D721Med (cell line): ENCODE measurements around the gene SPRR2A.

Experiments used
- DNase-seq: peaks from one replicate; pipeline ENCODE4 v3.0.0; 2011; ENCODE audit warnings: low spot score; ENCODE audit not compliant: insufficient read length
- FAIRE-seq: peaks from 2 replicates; lab custom pipeline; 2011; peaks lifted over from hg19 to GRCh38; lab: Jason Lieb, UNC
- TF ChIP-seq, protein P1 (sequence below): IDR thresholded peaks from 2 replicates; pipeline ENCODE4 v1.5.1; 2012; ENCODE audit warnings: mild to moderate bottlenecking, control low read depth; ENCODE audit not compliant: insufficient read depth; ENCODE audit errors: missing control alignments

The SPRR2A gene

DNA sequence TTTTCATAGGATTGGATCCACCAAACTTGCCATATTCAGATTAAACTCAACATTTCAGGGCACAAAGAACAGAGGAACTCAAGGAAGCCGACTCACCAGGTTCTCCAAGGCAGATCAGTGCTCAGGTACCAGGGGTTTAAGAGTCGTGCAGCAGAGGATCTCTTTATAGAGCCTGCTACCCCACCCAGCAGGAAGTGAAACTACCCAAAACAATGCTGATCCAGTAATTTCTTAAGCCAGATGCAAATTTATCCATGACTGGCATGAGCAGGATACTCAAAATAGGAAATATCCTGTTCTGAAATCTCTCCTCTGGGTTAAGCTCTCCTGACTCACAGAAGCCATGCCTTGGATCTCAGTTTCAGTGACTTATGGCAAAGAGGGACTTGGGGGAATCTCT lies at the start of gene SPRR2A:
Gene SPRR2A (minus strand): TSS at position 138 of the 400 bp plus-strand sequence. CDS start 777 bp downstream, outside the sequence.
- FAIRE-seq: no peak
- DNase-seq: no peak
- TF ChIP-seq, protein P1, sequence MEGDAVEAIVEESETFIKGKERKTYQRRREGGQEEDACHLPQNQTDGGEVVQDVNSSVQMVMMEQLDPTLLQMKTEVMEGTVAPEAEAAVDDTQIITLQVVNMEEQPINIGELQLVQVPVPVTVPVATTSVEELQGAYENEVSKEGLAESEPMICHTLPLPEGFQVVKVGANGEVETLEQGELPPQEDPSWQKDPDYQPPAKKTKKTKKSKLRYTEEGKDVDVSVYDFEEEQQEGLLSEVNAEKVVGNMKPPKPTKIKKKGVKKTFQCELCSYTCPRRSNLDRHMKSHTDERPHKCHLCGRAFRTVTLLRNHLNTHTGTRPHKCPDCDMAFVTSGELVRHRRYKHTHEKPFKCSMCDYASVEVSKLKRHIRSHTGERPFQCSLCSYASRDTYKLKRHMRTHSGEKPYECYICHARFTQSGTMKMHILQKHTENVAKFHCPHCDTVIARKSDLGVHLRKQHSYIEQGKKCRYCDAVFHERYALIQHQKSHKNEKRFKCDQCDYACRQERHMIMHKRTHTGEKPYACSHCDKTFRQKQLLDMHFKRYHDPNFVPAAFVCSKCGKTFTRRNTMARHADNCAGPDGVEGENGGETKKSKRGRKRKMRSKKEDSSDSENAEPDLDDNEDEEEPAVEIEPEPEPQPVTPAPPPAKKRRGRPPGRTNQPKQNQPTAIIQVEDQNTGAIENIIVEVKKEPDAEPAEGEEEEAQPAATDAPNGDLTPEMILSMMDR: no peak

DNA sequence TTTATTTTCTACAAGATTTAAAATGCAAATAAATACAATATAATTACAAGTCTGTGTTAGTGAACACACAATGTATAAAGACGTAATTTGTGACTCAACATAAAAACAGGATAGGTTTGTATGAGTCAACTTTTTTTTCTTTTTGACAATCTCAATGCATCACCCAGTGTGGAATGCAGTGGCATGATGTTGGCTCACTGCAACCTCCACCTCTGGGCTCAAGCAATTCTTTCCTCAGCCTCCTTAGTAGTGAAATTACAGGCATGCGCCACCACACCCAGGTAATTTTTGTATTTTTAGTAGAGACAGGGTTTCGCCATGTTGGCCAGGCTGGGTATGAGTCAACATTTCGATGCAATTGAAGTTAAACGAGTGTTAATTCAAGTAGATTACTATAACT lies 42.9 kb upstream of the SPRR2A start:
- FAIRE-seq (no peak), DNase-seq (no peak)
- TF ChIP-seq, protein P1: no peak

DNA sequence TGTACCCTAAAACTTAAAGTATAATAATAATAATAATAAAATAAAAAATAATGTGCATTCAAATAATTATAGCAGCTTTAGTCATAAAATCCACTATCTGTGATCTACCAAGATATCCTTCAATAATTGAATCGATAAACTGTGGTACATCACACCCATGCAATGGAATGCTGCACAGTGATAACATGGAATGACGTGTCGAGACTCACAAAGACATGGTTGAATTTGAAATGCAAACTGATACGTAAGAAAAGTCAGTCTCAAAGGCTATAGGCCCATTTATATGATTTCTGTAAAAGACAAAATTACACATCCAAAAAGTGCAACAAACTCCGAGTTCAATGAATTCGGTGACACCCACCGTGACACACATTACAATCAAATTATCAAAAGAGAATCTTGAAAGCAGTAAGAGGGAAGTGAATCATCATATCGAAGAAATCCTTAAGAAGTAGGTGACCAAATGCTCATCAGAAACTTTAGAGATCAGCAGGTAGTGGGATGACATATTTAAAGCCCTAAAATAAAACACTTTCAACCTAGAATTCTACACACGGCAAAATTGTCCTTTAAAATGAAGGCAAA lies 42.2 kb upstream of the SPRR2A start:
- DNase-seq (no peak), FAIRE-seq (no peak)
- TF ChIP-seq, protein P1: no peak

DNA sequence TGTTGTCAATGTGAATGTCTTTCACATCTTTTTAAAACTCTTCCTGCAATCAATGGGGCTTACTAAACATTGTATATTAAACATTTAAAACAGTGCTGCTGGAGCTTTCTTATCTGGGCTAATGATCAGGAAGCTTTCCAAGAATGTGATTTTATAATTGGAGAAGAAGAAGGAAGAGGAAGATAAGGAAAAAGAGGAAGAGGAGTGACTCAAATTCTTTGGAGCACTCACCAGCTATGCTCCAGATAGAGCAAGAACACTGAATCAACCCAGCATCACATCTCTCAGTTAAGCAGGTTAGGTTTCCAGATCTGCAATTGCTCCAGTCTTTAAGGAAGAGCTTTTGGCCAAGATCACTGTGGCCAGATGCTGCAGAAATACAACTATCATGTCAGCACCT lies 38.5 kb upstream of the SPRR2A start:
- TF ChIP-seq, protein P1: no peak
- DNase-seq (no peak), FAIRE-seq (no peak)

DNA sequence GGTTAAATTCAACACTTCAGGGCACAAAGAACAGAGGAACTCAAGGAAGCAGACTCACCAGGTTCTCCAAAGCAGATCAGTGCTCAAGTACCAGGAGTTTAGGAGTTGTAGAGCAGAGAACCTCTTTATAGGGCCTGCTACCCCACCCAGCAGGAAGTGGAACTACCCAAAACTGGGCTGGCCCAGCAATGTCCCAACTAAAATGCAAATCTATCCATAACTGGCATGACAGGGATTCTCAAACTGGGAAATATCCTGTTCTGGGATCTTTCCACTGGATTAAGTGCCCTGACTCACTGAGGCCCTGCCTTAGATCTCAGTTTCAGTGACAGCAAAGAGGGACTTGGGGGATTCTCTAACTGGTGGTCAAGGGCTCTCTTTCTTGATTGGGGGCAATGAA lies 37.1 kb upstream of the SPRR2A start, which contains the start of gene SPRR2E:
Gene SPRR2E (minus strand): TSS at position 101 of the 400 bp plus-strand sequence. CDS start 775 bp downstream, outside the sequence.
- FAIRE-seq (no peak), DNase-seq (no peak)
- TF ChIP-seq, protein P1: no peak

DNA sequence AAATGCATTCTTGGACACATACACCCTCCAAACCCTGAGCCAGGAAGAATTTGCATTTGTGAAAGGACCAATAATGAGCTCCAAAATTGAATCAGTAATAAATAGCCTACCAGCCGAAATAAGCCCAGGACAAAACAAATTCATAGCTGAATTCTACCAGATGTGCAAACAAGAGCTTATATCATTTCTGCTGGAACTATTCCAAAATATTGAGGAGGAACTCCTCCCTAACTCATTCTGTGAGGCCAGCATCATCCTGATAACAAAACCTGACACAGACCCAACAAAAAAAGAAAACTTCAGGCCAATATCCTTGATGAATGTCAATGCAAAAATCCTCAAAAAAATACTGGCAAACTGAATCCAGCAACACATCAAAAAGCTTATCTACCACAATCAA lies 30.3 kb upstream of the SPRR2A start:
- TF ChIP-seq, protein P1: no peak
- DNase-seq (no peak), FAIRE-seq (no peak)

DNA sequence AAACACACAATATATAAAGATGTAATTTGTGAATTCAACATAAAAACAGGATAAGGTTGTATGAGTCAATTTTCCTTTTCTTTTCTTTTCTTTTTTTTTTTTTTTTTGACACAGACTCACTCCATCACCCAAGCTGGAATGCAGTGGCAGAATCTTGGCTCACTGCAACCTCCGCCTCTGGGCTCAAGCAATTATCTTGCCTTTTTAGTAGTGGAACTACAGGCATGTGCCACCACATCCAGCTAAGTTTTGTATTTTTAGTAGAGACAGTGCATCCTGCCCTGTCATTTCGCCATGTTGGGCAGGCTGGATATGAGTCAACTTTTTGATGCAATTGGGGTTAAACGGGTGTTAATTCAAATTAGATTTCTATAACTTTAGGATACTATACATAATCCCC lies 24.4 kb upstream of the SPRR2A start:
- DNase-seq: no peak
- no peak for FAIRE-seq
- TF ChIP-seq, protein P1: no peak
